GM12878 (cell line): ENCODE measurements around the gene ADCY7. TPM values are rescaled to one million over a fixed set of nuclear protein-coding genes. Genes with fewer than 3 reads are reported as not detected.

Experiments
- ATAC-seq: fragments of 200-7000 bp; cut with Tn5 transposase; 3 replicates; pipeline ENCODE4 v1.9.1; 2020; ENCODE audit warnings: mild to moderate bottlenecking, moderate library complexity
- BruUV-seq: library from RNA; stranded (reverse); fragments of 400-500 nt; replicated peaks from 2 replicates; lab custom pipeline; 2021; lab: Mats Ljungman, UMichigan
- CTCF ChIA-PET: fragments of 300-600 bp; sonication (Branson Sonifier 250); formaldehyde crosslinking; extraction: SDS; loops from one replicate; lab custom pipeline; 2021; ENCODE audit warnings: inconsistent platforms; lab: Yijun Ruan, JAX
- POLR2A ChIA-PET: fragments of 350-600 bp; formaldehyde crosslinking; extraction: SDS; loops from one replicate; lab custom pipeline; 2021; ENCODE audit warnings: inconsistent platforms; lab: Charles Lee
- RAD21 ChIA-PET: fragments of 300-600 bp; sonication (Branson Sonifier 250); formaldehyde crosslinking; loops from one replicate; lab custom pipeline; 2023; ENCODE audit warnings: antibody characterized with exemption; ENCODE audit not compliant: unreplicated experiment; lab: Charles Lee
- SMC1A ChIA-PET: fragments of 300-600 bp; sonication (Branson Sonifier 250); formaldehyde crosslinking; loops from one replicate; lab custom pipeline; 2023; ENCODE audit not compliant: unreplicated experiment, uncharacterized antibody; lab: Charles Lee
- DNase-seq: peaks from one replicate; pipeline ENCODE4 v3.0.0-alpha.2; 2011; ENCODE audit warnings: low read depth, low spot score
- FAIRE-seq: peaks from 3 replicates; lab custom pipeline; 2011; peaks lifted over from hg19 to GRCh38; lab: Jason Lieb, UNC
- H2AFZ ChIP-seq: 2 replicates; pipeline ENCODE4 v1.6.0; 2011; ENCODE audit warnings: low read depth, low read length, control low read depth; ENCODE audit not compliant: control insufficient read depth
- H3K27ac ChIP-seq: 2 replicates; pipeline ENCODE4 v1.5.1; 2011; ENCODE audit warnings: control low read depth; ENCODE audit not compliant: control insufficient read depth, insufficient read depth
- H3K27me3 ChIP-seq, 2 experiments: replicated peaks in 1 of 2; 2 replicates each; pipeline versions ENCODE4 v1.6.0 to v1.6.1; 2011; ENCODE audit warnings: low read length in 1 of 2; ENCODE audit not compliant: control insufficient read depth in 2 of 2, insufficient read depth in 2 of 2
- H3K36me3 ChIP-seq, 2 experiments: 2 replicates each; pipeline ENCODE4 v1.5.1; 2011; ENCODE audit warnings: low read length in 1 of 2; ENCODE audit not compliant: control insufficient read depth in 2 of 2, insufficient read depth in 2 of 2
- H3K4me1 ChIP-seq: 2 replicates; pipeline ENCODE4 v1.6.1; 2011; ENCODE audit warnings: mild to moderate bottlenecking, low read length, moderate library complexity, mixed read lengths; ENCODE audit not compliant: control insufficient read depth, insufficient read depth
- H3K4me2 ChIP-seq: 2 replicates; pipeline ENCODE4 v1.6.0; 2011; ENCODE audit warnings: control low read depth; ENCODE audit not compliant: control insufficient read depth, insufficient read depth
- H3K4me3 ChIP-seq: fragments of 200-600 bp; sonication (generic); 2 replicates; pipeline ENCODE4 v1.5.1; 2016
- H3K79me2 ChIP-seq: 2 replicates; pipeline ENCODE4 v1.6.0; 2011; ENCODE audit warnings: low read length; ENCODE audit not compliant: control insufficient read depth, insufficient read depth
- H3K9ac ChIP-seq: 2 replicates; pipeline ENCODE4 v1.8.0; 2011; ENCODE audit warnings: low read length, control low read depth, mixed read lengths; ENCODE audit not compliant: control insufficient read depth, insufficient read depth
- H3K9me3 ChIP-seq: replicated peaks from 3 replicates; pipeline ENCODE4 v1.5.1; 2011; ENCODE audit warnings: mild to moderate bottlenecking, low read length; ENCODE audit not compliant: control insufficient read depth, insufficient read depth
- H4K20me1 ChIP-seq: 2 replicates; pipeline ENCODE4 v1.6.0; 2011; ENCODE audit not compliant: control insufficient read depth, insufficient read depth
- JUNB ChIP-seq: IDR thresholded peaks from 2 replicates; pipeline ENCODE4 v1.6.1; 2016; ENCODE audit warnings: antibody characterized with exemption, mild to moderate bottlenecking
- POLR2A ChIP-seq: IDR thresholded peaks from 2 replicates; pipeline ENCODE4 v1.6.1; 2011; ENCODE audit warnings: low read depth, mild to moderate bottlenecking, low read length
- ZBED1 ChIP-seq: IDR thresholded peaks from 2 replicates; pipeline ENCODE4 v1.6.1; 2016; ENCODE audit warnings: borderline replicate concordance
- WGBS: methylation state at CpG from one replicate; pipeline ENCODE4 v1.1.6; 2016; ENCODE audit warnings: low lambda C conversion rate; ENCODE audit not compliant: insufficient replicate concordance, insufficient coverage; ENCODE audit errors: missing lambda C conversion rate; 5-methylcytosine and 5-hydroxymethylcytosine counted together
- in situ Hi-C: fragments of 300-500 bp; cut with MboI; formaldehyde crosslinking; loops from 9 replicates; pipeline ENCODE4 v1.14.3; 2018; ENCODE audit warnings: mixed read lengths
- intact Hi-C: fragments of 100-400 bp; cut with micrococcal nuclease; formaldehyde crosslinking; loops from one replicate; pipeline ENCODE4 v1.14.2; 2022; ENCODE audit not compliant: unreplicated experiment
- polyA plus RNA-seq, 11 experiments: library from polyadenylated mRNA; depleted of rRNA in 4 of 11; unstranded in 6 of 11; stranded (reverse) in 5 of 11; fragments of >200 nt; fragmentation: Nextera tagmentation in 4 of 11; fragmentation: Illumina TruSeq in 1 of 11; extraction: Ambion mirVana in 4 of 11; extraction: Trizol in 1 of 11; gene quantifications; 1 replicate in 1 of 11; 2 replicates in 10 of 11; pipeline versions ENCODE4 v1.2.1 to v1.2.3, GENCODE V29; 2011 to 2016; ENCODE audit warnings: inconsistent platforms in 2 of 11, missing spikeins in 2 of 11, low read depth in 1 of 11
- total RNA-seq, 4 experiments: library from RNA; depleted of rRNA in 3 of 4; stranded (reverse); fragments of >200 nt in 3 of 4; fragmentation: Illumina TruSeq in 1 of 4; extraction: Trizol in 1 of 4; gene quantifications; 2 replicates each; pipeline versions ENCODE4 v1.2.1 to v1.2.3, GENCODE V29; 2013 to 2021

The ADCY7 gene
- total and polyA plus RNA-seq, 10 of the 15 experiments (the other 5 are each of a cell fraction or from before 2014, with no cell fraction given): 1.2 to 87.9 (median 24.4) TPM

GRCh38 chr16:50305441-50306061, 39.2 kb downstream of the ADCY7 start:
- Histone ChIP-seq H3K9ac (no peak overlapping the region), H3K9me3 (no peaks in the 10 kb centered on the region), H4K20me1 (no peaks in the 10 kb centered on the region), H3K27me3 (no peaks in the 10 kb centered on the region), H3K79me2 (no peaks in the 10 kb centered on the region), H3K36me3 (peaks cover 4 to 11% of the 10 kb centered on the region in 2 experiments; a peak in 3 of 4 replicates), H3K4me3 (no peak overlapping the region), H3K4me2 (no peak overlapping the region), H2AFZ (no peak overlapping the region), H3K27ac (no peak overlapping the region), H3K4me1 (no peaks in the 10 kb centered on the region)
- ChIA-PET SMC1A (no interaction called here), CTCF (interaction anchor here (1.2 kb wide), 1 partner anchor 27 kb away, joined by 3 read pairs; no protein-coding TSS in a partner anchor), RAD21 (no interaction called here), POLR2A (no interaction called here)
- FAIRE-seq (no peak), DNase-seq (no peak), ATAC-seq (no peak)
- 91% methylated on average over 11 of the region's 21 CpGs for WGBS
- no peak for TF ChIP-seq ZBED1
- intact Hi-C loops: no loop called here
- in situ Hi-C loops: no loop called here
- no TSS peak for BruUV-seq

- ChIA-PET RAD21 (no interaction called here), POLR2A (no interaction called here), SMC1A (interaction anchor here (0.9 kb wide), 1 partner anchor 95 kb away, joined by 4 read pairs; no protein-coding TSS in a partner anchor), CTCF (interaction anchor here (0.6 kb wide), 1 partner anchor 350 kb away, joined by 3 read pairs; no protein-coding TSS in a partner anchor)
- ATAC-seq (no peak), FAIRE-seq (no peak), DNase-seq (no peak)
- 88% methylated on average over 8 of the region's 9 CpGs for WGBS
- no peak overlapping the region for H2AFZ ChIP-seq
- H3K4me3 ChIP-seq: no peak overlapping the region
- intact Hi-C loops: no loop called here
- no peak overlapping the region for H3K9ac ChIP-seq
- in situ Hi-C loops: no loop called here
- no peaks in the 10 kb centered on the region for H3K27me3 ChIP-seq
- peaks cover 4 to 12% of the 10 kb centered on the region in 2 experiments; a peak in 3 of 4 replicates for H3K36me3 ChIP-seq
- H3K27ac ChIP-seq: no peak overlapping the region
- no peaks in the 10 kb centered on the region for H4K20me1 ChIP-seq
- TF ChIP-seq POLR2A (peak; percentile 1; the same call in 1 of the 2 replicates), JUNB (no peak)
- no peaks in the 10 kb centered on the region for H3K4me1 ChIP-seq
- no peaks in the 10 kb centered on the region for H3K9me3 ChIP-seq
- BruUV-seq: no TSS peak
- no peak overlapping the region for H3K4me2 ChIP-seq
- no peaks in the 10 kb centered on the region for H3K79me2 ChIP-seq
Observed at GRCh38 chr16:50306287-50306686, 39.9 kb downstream of the ADCY7 start.
